Stimulated activated CD8-positive, alpha-beta memory T cell treated with anti-CD3 and anti-CD28 coated beads, Interleukin-4, amount 100 ng/mL, for 1 hour (primary cell): ENCODE results near the gene SHANK2.

Experiments used
- DNase-seq, 2 donors: peaks; one replicate each; pipeline ENCODE4 v3.0.0-alpha.2; 2020; ENCODE audit warnings: low read depth in 2 of 2, low spot score in 1 of 2

SHANK2 gene

GRCh38 chr11:71252269-71252769, at the start of gene SHANK2:
Gene SHANK2 (minus strand): TSS chr11:71252577. CDS start chr11:71147326, 105,251 bp downstream.
- no peak for DNase-seq

DNA sequence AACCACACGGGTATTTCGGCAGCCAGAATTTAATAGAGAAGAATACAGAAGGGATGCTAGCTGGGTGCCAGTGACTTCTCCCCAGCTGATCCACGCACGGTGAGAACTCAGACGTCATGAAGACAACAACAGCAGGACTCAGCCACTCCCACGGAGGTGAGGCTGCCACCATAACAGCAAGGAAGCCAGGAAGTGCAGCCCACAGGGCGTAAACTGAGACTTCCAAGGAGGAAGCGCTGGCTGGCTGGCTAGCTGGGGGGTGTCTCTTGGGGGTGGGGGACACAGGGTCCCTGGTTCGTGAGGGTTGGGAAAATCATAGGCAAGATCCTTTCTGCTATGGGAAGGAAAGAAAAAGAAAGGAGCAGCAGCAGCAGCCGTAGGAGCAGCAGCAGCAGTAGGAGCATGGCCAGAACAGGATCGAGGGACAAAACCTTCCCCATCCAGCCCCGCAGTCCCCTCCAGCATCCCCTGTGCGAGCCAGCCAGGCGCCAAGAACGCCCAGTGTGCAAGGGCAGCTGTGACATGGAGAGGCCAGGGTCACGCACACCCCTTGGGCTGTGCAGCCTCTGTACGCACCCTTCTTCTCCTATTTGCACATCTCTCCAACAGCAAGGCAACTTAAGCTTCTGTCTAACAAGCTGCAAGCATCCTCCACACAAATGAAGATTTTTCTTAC, 49.6 kb upstream of the SHANK2 start:
- no peak for DNase-seq

DNA sequence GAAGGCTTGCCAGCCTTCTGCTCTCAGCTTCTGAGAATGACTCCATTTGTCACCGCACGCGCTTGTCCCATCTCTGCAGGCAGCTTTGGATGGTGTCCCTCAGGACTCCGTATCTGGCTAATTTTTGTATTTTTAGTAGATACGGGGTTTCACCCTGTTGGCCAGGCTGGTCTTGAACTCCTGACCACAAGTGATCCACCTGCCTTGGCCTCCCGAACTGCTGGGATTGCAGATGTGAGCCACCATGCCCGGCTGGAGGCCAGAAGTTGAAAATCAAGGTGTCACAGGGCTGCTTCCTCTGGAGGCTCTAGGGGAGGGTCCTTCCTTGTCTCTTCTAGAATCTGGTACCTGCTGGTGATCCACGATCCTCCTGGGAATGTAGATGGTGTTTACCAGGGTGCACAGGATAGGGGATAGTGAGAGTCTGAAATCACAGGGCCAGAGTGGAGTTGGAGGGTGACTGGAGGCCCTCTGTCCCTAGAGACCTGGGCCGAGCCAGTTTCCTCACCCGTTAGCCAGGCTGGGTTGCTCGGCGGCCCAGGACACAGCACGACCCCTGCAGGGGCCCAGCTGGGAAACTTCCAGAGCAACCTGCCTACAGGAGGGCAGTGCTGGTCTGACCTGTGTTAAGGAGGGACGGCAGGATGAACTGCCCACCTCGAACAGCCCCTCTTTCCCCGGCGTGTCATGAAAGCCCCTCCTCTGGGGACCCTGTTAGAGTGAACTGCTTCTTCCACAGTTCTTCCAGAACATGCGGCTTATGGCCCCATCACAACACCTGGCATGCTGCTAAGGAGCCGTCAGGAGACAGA, 48.9 kb upstream of the SHANK2 start:
- no peak for DNase-seq

- DNase-seq = no peak
These were observed 47.8 kb upstream of the SHANK2 start for GRCh38 chr11:71300187-71300586.

- DNase-seq = no peak
These were observed 46.4 kb upstream of the SHANK2 start for GRCh38 chr11:71298761-71299181.

GRCh38 chr11:71298016-71298550, 45.7 kb upstream of the SHANK2 start:
- DNase-seq = no peak

- DNase-seq = no peak
These were observed 42.6 kb upstream of the SHANK2 start for GRCh38 chr11:71294846-71295600.

DNA sequence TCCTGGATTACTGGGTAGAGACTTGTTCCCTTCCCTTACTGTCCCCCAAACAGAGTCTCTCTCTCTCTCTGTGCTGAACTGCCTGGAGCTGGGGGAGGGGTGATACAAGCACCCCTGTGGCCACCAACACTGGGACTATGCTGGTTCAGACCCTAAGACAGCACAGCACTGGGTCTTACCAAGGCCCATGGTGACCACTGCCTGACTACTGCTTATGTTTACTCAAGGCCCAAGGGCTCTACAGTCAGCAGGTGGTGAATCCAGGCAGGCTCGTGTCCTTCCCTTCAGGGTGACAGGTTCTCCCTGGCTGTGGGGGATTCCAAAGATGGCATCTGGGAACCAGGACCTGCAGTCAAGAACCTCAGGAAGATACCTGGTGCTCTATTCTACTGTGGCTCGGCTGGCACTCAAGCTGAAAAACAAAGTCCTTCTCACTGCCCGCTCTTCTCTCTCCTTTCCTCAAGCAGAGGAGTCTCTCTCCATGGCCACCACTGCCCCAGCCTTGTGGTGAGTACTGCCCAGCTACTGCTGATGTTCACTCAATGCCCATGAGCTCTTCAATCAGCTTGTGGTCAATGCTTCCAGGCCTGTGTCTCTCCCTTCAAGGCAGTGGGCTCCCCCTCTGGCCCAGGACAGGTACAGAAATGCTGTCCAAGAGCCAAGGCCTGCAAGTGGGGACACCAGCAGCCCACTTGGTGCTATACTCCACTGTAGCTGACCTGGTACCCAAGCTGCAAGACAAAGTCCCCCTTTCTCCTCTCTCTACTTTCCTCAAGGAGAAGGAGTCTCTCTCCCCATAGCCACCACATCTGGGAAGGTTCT, 41.8 kb upstream of the SHANK2 start:
- no peak for DNase-seq

DNA sequence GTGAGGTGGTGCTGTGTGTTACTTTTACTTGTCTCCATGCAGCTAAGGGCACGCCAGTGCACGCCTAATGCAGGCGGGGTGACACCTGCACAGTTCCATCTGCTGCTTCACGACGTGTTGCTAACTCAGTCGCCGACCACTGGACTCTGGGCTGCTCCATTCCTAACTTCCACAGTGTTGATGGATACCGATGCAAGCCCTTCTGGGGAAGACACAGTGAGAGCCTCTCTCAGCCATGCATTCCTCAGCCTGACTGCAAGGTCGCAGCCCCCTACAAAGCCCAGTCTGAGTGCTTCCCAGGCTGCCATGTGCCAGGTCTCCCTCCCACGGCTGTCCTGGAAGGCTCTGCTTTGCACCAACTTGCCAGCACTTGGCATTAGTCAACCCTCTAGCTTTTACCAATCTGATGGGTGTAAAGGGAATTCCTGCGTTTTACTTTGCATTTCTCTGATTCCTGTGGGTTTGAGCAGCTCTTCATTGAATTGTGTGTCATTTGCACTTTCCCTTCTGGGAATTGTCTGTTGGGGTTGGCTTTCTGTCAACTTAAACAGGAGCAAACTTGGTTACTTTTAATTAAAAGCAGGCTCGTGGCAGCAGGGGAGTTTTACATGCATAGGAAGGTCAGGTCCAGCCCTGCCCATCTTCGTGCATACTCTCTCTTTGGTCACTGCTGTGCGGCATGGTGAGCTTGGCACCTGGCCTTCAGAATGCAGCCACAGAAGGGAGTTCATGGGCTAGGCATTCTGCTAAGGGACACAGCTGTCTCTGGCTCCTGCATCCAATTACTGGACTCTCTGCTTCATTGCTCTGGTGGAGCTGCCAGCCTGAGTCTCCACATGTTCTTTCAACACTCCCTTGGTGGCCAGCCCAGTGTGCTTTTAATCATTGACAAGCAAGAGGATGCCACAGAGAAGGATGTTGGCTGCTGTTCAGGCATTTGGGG, 34.6 kb upstream of the SHANK2 start:
- DNase-seq = no peak

DNA sequence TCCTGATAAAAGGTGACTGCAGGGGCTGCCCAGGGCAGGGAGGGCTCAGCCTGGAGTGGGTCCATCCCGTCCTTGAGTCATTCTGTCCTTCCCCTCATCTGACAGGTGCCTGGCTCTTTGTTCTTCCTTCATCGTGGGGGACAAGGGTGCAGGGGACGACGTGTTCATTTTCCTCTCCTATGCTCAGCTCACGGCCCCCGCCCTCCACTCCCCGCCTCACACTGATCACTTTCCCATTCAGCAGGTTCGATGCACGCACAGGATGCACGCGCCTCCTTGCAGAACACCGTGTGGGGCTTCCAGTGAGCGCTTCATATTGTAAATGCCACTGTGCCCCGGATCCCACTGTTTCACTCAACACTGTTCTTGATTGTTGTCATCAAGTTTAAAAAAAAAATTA, 32.7 kb upstream of the SHANK2 start:
- DNase-seq = no peak

DNA sequence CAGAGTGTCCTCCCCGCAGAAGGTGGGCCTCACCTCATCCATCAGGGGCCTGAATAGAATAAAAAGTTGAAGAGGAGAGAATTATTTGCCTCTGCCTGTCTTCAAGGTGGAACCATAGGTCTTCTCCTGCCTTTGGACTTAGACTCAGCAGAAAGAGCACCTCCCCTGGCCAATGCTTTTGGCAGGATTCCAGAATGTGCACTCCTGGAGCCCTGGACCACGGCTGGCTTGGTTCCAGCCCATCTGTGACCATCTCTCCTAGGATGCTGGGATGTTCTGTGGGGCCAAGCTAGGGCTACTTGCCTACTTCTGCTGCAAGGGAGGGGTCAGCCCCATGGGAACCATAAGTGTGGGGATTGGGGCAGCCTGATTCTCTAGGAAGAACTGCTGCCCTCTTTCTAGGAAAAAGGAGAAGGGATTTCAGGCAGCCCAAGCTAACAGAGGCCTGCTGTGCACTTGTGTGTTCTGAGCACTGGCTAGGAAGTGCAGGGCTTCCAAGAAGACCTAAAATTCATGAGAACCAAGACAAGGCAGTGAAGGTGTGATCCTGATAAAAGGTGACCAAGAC, 32.2 kb upstream of the SHANK2 start:
- no peak for DNase-seq

DNA sequence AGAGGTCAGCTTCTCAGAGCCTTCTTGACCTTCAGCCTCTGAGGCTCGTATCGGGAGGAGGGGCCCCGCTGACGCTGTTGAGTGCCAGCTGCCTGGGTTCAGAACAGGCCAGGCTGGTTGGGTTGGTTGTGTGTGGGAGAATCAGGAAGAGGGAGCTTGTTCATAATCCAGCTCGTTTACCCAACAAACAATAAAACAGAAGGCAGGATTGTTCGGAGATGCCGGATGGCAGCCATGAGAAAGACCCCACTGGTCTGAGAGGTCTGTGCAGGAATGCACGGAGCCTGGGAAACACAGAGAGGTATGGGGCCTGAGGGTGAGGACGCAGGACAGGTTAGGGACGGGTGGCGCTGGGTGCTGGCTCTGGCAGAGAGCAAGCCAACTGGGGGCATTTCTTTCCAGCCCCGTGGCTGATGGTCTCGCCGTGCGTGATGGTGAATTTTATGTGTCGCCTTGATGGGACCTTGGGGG, 31.6 kb upstream of the SHANK2 start:
- DNase-seq = no peak

- no peak for DNase-seq
These were observed 30.4 kb upstream of the SHANK2 start for GRCh38 chr11:71282581-71283351.

GRCh38 chr11:71281831-71282230, 29.5 kb upstream of the SHANK2 start:
- DNase-seq = no peak

DNA sequence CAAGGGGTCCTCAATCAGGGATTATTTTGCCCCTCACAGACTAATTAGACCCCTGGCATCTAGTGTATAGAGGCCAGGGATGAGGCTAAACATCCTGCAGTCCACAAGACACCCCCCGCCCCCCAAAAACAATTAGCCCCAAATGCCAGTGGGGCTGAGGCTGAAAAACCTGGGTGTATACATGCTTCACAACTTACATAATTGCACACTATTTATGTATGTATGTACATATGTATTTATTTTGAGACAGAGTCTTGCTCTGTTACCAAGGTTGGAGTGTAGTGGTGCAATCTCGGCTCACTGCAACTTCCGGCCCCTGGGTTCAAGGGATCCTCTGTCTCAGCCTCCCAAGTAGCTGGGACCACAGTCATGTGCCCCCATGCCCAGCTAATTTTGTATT, 28.8 kb upstream of the SHANK2 start:
- DNase-seq = no peak

GRCh38 chr11:71279916-71280645, 27.7 kb upstream of the SHANK2 start:
- DNase-seq = no peak

GRCh38 chr11:71272161-71272560, 19.8 kb upstream of the SHANK2 start:
- no peak for DNase-seq
